A549 (cell line): ENCODE data around the gene BST1. TPM values are rescaled to one million over a fixed set of nuclear protein-coding genes. Genes with fewer than 3 reads are reported as not detected.

Experiments used
- ATAC-seq, 2 experiments: fragments of 200-7000 bp in 1 of 2; fragments of >200 bp in 1 of 2; cut with Nextera tagmentation in 1 of 2; cut with Tn5 transposase in 1 of 2; 3 replicates each; pipeline versions ENCODE4 v1.8.0 to v1.9.1; 2018 to 2020; ENCODE audit warnings: mild to moderate bottlenecking in 1 of 2, moderate library complexity in 1 of 2
- CTCF ChIA-PET: fragments of 300-600 bp; sonication (Branson Sonifier 250); formaldehyde crosslinking; extraction: SDS; loops from one replicate; lab custom pipeline; 2021; ENCODE audit warnings: antibody characterized with exemption, inconsistent platforms; lab: Yijun Ruan, JAX
- POLR2A ChIA-PET: fragments of 350-600 bp; formaldehyde crosslinking; extraction: SDS; loops from one replicate; lab custom pipeline; 2021; ENCODE audit warnings: antibody characterized with exemption, inconsistent platforms; lab: Yijun Ruan, JAX
- DNase-seq, 2 experiments: peaks; one replicate each; pipeline versions ENCODE4 v3.0.0 to v3.0.0-alpha.2; 2011 to 2016; ENCODE audit warnings: low read depth in 1 of 2, low spot score in 1 of 2
- FAIRE-seq: peaks from 2 replicates; lab custom pipeline; 2011; peaks lifted over from hg19 to GRCh38; lab: Jason Lieb, UNC
- H3K27ac ChIP-seq, 2 experiments: fragments of >200 bp; sonication (Bioruptor Twin); formaldehyde crosslinking; 3 replicates each; pipeline ENCODE4 v1.5.1; 2016 to 2017
- H3K4me1 ChIP-seq: fragments of >200 bp; sonication (Bioruptor Twin); formaldehyde crosslinking; 3 replicates; pipeline ENCODE4 v1.6.1; 2016
- H3K4me2 ChIP-seq: fragments of >200 bp; sonication (Bioruptor Twin); formaldehyde crosslinking; 3 replicates; pipeline ENCODE4 v1.6.1; 2016
- H3K4me3 ChIP-seq: fragments of >200 bp; sonication (Bioruptor Twin); formaldehyde crosslinking; 3 replicates; pipeline ENCODE4 v1.5.1; 2016
- H3K9me3 ChIP-seq: fragments of >200 bp; sonication (Bioruptor Twin); formaldehyde crosslinking; 3 replicates; pipeline ENCODE4 v1.6.1; 2016
- CHD4 ChIP-seq: fragments of 200-600 bp; sonication (generic); IDR thresholded peaks from 2 replicates; pipeline ENCODE4 v1.6.1; 2016; ENCODE audit warnings: antibody characterized with exemption, mild to moderate bottlenecking, borderline replicate concordance
- HDAC2 ChIP-seq: fragments of 200-600 bp; sonication (generic); IDR thresholded peaks from 2 replicates; pipeline ENCODE4 v1.6.1; 2016
- HOXA7 ChIP-seq: fragments of 250-450 bp; sonication (Bioruptor Pico); IDR thresholded peaks from 2 replicates; pipeline ENCODE4 v1.5.0; 2020; ENCODE audit warnings: mild to moderate bottlenecking, moderate library complexity
- HOXB13 ChIP-seq: fragments of 250-450 bp; sonication (Bioruptor Pico); IDR thresholded peaks from 2 replicates; pipeline ENCODE4 v1.5.0; 2020; ENCODE audit warnings: low read depth, mild to moderate bottlenecking, moderate library complexity
- JUN ChIP-seq, 2 experiments: fragments of >200 bp; sonication (Bioruptor Twin); formaldehyde crosslinking; IDR thresholded peaks; 2 replicates in 1 of 2; 3 replicates in 1 of 2; pipeline ENCODE4 v1.6.1; 2016 to 2017
- MAFK ChIP-seq: fragments of 450-650 bp; IDR thresholded peaks from 2 replicates; pipeline ENCODE4 v1.6.1; 2014; ENCODE audit not compliant: partially characterized antibody
- MAZ ChIP-seq: fragments of 150-350 bp; IDR thresholded peaks from 2 replicates; pipeline ENCODE4 v1.6.1; 2014; ENCODE audit warnings: antibody characterized with exemption, low read depth, low read length, borderline replicate concordance
- PHF8 ChIP-seq: fragments of 200-600 bp; sonication (generic); IDR thresholded peaks from 2 replicates; pipeline ENCODE4 v1.6.1; 2016; ENCODE audit warnings: low read depth, mild to moderate bottlenecking, antibody characterized with exemption, moderate library complexity, borderline replicate concordance
- RAD21 ChIP-seq, 2 experiments: fragments of >200 bp in 1 of 2; sonication (Bioruptor Twin) in 1 of 2; formaldehyde crosslinking in 1 of 2; IDR thresholded peaks in 1 of 2; conservative IDR thresholded peaks in 1 of 2; 2 replicates in 1 of 2; 3 replicates in 1 of 2; pipeline ENCODE4 v1.6.1; 2012 to 2018; ENCODE audit warnings: inconsistent platforms in 1 of 2
- RCOR1 ChIP-seq: fragments of 150-350 bp; IDR thresholded peaks from 2 replicates; pipeline ENCODE4 v1.6.1; 2014; ENCODE audit warnings: antibody characterized with exemption, low read length, low read depth
- RNF2 ChIP-seq: fragments of 200-600 bp; sonication (generic); IDR thresholded peaks from 2 replicates; pipeline ENCODE4 v1.6.1; 2016; ENCODE audit warnings: low read depth, mild to moderate bottlenecking, antibody characterized with exemption, moderate library complexity, borderline replicate concordance
- ZSCAN20 ChIP-seq: fragments of 250-450 bp; sonication (Bioruptor Pico); IDR thresholded peaks from 2 replicates; pipeline ENCODE4 v1.8.0; 2022; ENCODE audit warnings: mild to moderate bottlenecking, moderate library complexity
- WGBS: methylation state at CpG from one replicate; pipeline ENCODE4 v1.1.6; 2017; ENCODE audit errors: missing lambda C conversion rate; 5-methylcytosine and 5-hydroxymethylcytosine counted together
- polyA plus RNA-seq, 4 experiments: library from polyadenylated mRNA; depleted of rRNA in 3 of 4; stranded (reverse); fragments of >200 nt; fragmentation: RNase III in 1 of 4; extraction: RNeasy Plus Mini Kit Qiagen cat#74134 plus additional on column Dnase treatment in 1 of 4; gene quantifications; 2 replicates in 3 of 4; 3 replicates in 1 of 4; pipeline ENCODE4 v1.2.3, GENCODE V29; 2011 to 2017
- TF ChIP-seq, protein P1 (sequence below): fragments of 150-350 bp; IDR thresholded peaks from 2 replicates; pipeline ENCODE4 v1.6.1; 2014; ENCODE audit warnings: low read depth, mild to moderate bottlenecking, low read length
- TF ChIP-seq, protein P2 (sequence below): fragments of 250-450 bp; sonication (Bioruptor Pico); IDR thresholded peaks from 2 replicates; pipeline ENCODE4 v1.5.0; 2020; ENCODE audit warnings: low read depth, mild to moderate bottlenecking, moderate library complexity
- TF ChIP-seq, protein P3 (sequence below): fragments of 450-650 bp; IDR thresholded peaks from 2 replicates; pipeline ENCODE4 v1.6.1; 2014; ENCODE audit warnings: antibody characterized with exemption
- TF ChIP-seq, protein P4 (sequence below): fragments of >200 bp; sonication (Bioruptor Twin); formaldehyde crosslinking; IDR thresholded peaks from 2 replicates; pipeline ENCODE4 v1.6.1; 2016
- TF ChIP-seq, protein P5 (sequence below): fragments of 250-450 bp; sonication (Bioruptor Pico); IDR thresholded peaks from 2 replicates; pipeline ENCODE4 v1.5.0; 2021; ENCODE audit warnings: mild to moderate bottlenecking, moderate library complexity, borderline replicate concordance
- TF ChIP-seq, protein P6 (sequence below): fragments of >200 bp; sonication (Bioruptor Twin); formaldehyde crosslinking; IDR thresholded peaks from 3 replicates; pipeline ENCODE4 v1.6.1; 2016

BST1 gene
- polyA plus RNA-seq, 2 of the 4 experiments (the other 2 are of a cell fraction): 11.7 to 16.0 TPM

DNA sequence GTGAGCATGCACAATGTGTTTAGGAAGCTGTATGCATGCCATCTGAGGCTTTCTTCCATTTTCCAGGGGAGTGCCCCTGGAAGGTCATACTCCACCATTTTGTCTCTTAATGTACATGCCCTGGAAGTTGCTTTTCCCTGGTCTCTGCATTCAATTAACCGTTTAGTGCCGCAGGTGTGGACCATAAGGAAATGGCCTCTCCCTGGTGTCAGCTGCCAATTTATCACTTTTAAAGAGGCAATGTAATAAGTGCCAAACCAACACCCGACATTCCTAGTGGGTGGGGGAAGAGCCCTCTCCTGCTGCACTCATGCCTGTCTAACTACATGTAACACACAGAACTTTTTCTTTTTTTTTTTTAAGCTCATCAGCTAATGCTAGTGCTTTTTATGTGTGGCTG lies 7.1 kb upstream of the BST1 start:
- no peak for FAIRE-seq
- peak overlapping the region; percentile 70 to 87 for H3K27ac ChIP-seq
- CTCF ChIA-PET: interaction anchor here (1.1 to 1.7 kb wide), 4 partner anchors 12 to 110 kb away, joined by 3 to 4 read pairs (median 4); partner anchors contain the start of gene FAM200B

DNA sequence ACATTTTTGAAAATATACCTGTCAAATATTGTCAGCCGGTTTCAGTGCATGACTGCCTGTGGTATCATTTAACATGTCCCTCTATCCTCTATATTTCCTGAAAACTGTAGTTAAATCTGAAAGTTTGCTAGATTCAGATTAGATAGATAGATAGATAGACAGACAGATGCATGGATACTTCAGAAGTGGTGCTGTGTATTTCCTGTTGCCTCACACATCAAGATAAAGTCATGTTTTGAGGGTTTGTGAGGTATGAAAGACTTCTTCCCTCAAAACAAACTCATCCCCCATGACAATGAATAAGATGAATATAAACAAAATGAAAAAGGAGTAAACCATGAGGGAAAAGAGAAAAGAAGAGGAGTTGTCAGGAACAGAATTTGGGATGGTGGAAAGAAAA lies 6.0 kb upstream of the BST1 start:
- ATAC-seq: no peak
- WGBS: 88% methylated on average over 1 of the region's 1 CpG
- ChIA-PET POLR2A (no interaction called here), CTCF (no interaction called here)
- no peak for DNase-seq
- no peak overlapping the region for H3K4me2 ChIP-seq
- H3K4me1 ChIP-seq: peaks cover 46% of the 10 kb centered on the region
- no peaks in the 10 kb centered on the region for H3K9me3 ChIP-seq
- peak overlapping the region in 1 of 2 experiments; percentile 87; a peak in 3 of 6 replicates for H3K27ac ChIP-seq
- no peak overlapping the region for H3K4me3 ChIP-seq
- TF ChIP-seq RNF2 (no peak), HDAC2 (no peak), HOXA7 (CRISPR knock-in tag) (no peak), ZSCAN20 (no peak), MAFK (no peak), JUN (IDR thresholded peaks at IDR 0.05) (no peak), PHF8 (no peak), CHD4 (no peak), MAZ (no peak), RCOR1 (no peak), RAD21 (conservative IDR thresholded peaks at IDR 0.05 in 1 of 2, IDR thresholded peaks at IDR 0.05 in 1 of 2) (no peak)
- TF ChIP-seq, protein P1, sequence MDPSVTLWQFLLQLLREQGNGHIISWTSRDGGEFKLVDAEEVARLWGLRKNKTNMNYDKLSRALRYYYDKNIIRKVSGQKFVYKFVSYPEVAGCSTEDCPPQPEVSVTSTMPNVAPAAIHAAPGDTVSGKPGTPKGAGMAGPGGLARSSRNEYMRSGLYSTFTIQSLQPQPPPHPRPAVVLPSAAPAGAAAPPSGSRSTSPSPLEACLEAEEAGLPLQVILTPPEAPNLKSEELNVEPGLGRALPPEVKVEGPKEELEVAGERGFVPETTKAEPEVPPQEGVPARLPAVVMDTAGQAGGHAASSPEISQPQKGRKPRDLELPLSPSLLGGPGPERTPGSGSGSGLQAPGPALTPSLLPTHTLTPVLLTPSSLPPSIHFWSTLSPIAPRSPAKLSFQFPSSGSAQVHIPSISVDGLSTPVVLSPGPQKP: no peak
- TF ChIP-seq, protein P2, sequence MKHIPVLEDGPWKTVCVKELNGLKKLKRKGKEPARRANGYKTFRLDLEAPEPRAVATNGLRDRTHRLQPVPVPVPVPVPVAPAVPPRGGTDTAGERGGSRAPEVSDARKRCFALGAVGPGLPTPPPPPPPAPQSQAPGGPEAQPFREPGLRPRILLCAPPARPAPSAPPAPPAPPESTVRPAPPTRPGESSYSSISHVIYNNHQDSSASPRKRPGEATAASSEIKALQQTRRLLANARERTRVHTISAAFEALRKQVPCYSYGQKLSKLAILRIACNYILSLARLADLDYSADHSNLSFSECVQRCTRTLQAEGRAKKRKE (CRISPR knock-in tag): no peak
- TF ChIP-seq, protein P3, sequence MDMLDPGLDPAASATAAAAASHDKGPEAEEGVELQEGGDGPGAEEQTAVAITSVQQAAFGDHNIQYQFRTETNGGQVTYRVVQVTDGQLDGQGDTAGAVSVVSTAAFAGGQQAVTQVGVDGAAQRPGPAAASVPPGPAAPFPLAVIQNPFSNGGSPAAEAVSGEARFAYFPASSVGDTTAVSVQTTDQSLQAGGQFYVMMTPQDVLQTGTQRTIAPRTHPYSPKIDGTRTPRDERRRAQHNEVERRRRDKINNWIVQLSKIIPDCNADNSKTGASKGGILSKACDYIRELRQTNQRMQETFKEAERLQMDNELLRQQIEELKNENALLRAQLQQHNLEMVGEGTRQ: no peak
- TF ChIP-seq, protein P4, sequence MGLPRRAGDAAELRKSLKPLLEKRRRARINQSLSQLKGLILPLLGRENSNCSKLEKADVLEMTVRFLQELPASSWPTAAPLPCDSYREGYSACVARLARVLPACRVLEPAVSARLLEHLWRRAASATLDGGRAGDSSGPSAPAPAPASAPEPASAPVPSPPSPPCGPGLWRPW: no peak
- TF ChIP-seq, protein P5, sequence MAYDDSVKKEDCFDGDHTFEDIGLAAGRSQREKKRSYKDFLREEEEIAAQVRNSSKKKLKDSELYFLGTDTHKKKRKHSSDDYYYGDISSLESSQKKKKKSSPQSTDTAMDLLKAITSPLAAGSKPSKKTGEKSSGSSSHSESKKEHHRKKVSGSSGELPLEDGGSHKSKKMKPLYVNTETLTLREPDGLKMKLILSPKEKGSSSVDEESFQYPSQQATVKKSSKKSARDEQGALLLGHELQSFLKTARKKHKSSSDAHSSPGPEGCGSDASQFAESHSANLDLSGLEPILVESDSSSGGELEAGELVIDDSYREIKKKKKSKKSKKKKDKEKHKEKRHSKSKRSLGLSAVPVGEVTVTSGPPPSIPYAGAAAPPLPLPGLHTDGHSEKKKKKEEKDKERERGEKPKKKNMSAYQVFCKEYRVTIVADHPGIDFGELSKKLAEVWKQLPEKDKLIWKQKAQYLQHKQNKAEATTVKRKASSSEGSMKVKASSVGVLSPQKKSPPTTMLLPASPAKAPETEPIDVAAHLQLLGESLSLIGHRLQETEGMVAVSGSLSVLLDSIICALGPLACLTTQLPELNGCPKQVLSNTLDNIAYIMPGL (CRISPR knock-in tag): no peak
- FAIRE-seq: no peak

More for the DNA sequence above, 7.1 kb upstream of the BST1 start:
- POLR2A ChIA-PET: interaction anchor here (0.9 to 1.6 kb wide), 2 partner anchors 14 to 83 kb away, joined by 3 to 15 read pairs; partner anchors contain the start of gene FAM200B
- peak; percentile 0; the same call in 1 of the 2 replicates for TF ChIP-seq HOXB13 (CRISPR knock-in tag)
- TF ChIP-seq, protein P6, sequence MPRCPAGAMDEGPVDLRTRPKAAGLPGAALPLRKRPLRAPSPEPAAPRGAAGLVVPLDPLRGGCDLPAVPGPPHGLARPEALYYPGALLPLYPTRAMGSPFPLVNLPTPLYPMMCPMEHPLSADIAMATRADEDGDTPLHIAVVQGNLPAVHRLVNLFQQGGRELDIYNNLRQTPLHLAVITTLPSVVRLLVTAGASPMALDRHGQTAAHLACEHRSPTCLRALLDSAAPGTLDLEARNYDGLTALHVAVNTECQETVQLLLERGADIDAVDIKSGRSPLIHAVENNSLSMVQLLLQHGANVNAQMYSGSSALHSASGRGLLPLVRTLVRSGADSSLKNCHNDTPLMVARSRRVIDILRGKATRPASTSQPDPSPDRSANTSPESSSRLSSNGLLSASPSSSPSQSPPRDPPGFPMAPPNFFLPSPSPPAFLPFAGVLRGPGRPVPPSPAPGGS: no peak
- Histone ChIP-seq H3K4me1 (peaks cover 54% of the 10 kb centered on the region), H3K9me3 (no peaks in the 10 kb centered on the region), H3K4me3 (no peak overlapping the region), H3K4me2 (peak overlapping the region; percentile 60)
- DNase-seq (no peak), ATAC-seq (no peak)
- WGBS: 90% methylated on average over 3 of the region's 3 CpGs
